HG03432 (cell line): ENCODE data around the gene TMEM175.

Experiments used
- ATAC-seq: cut with Tn5 transposase; IDR thresholded peaks from one replicate; pipeline ENCODE4 v1.9.1; 2021; ENCODE audit warnings: mild to moderate bottlenecking, moderate library complexity; ENCODE audit not compliant: unreplicated experiment

The TMEM175 gene

GRCh38 chr4:1001561-1002130 lies 69.4 kb downstream of the TMEM175 start:
- ATAC-seq: no peak

GRCh38 chr4:1002131-1002630 lies 69.9 kb downstream of the TMEM175 start:
- no peak for ATAC-seq

GRCh38 chr4:1002631-1003251 lies 70.5 kb downstream of the TMEM175 start:
- ATAC-seq: no peak

GRCh38 chr4:1003271-1004070 lies 71.2 kb downstream of the TMEM175 start:
- no peak for ATAC-seq

GRCh38 chr4:1004071-1004418 lies 71.8 kb downstream of the TMEM175 start:
- ATAC-seq: no peak

GRCh38 chr4:1004557-1005485 lies 72.6 kb downstream of the TMEM175 start:
- ATAC-seq: no peak

GRCh38 chr4:1006856-1007255 lies 74.6 kb downstream of the TMEM175 start:
- no peak for ATAC-seq
